ENCODE measurements around the gene CLEC20A.

CLEC20A gene

GRCh38 chr1:178470411-178470960 lies 26.3 kb downstream of the CLEC20A start:
- H3K4me3 ChIP-seq (ENCODE audit: control insufficient read depth, low read depth, low read length), result no peak overlapping the region
- TF ChIP-seq CTCF (conservative IDR thresholded peaks at IDR 0.05; ENCODE audit: control insufficient read depth, insufficient read depth, low read depth, low read length), result no peak
- DNase-seq (ENCODE audit: low read depth), result no peak

- DNase-seq (ENCODE audit: low read depth), result no peak
- no peak overlapping the region for H3K4me3 ChIP-seq (ENCODE audit: control insufficient read depth, low read depth, low read length)
- TF ChIP-seq CTCF (conservative IDR thresholded peaks at IDR 0.05; ENCODE audit: control insufficient read depth, insufficient read depth, low read depth, low read length), result no peak
Observed at GRCh38 chr1:178467837-178468236, 28.9 kb downstream of the CLEC20A start.

- DNase-seq (ENCODE audit: low read depth), result peak; percentile 72
- H3K4me3 ChIP-seq (ENCODE audit: control insufficient read depth, low read depth, low read length), result no peak overlapping the region
- TF ChIP-seq CTCF (conservative IDR thresholded peaks at IDR 0.05; ENCODE audit: control insufficient read depth, insufficient read depth, low read depth, low read length), result no peak
Observed at GRCh38 chr1:178465011-178465410, 31.8 kb downstream of the CLEC20A start.

- no peak for DNase-seq (ENCODE audit: low read depth)
- no peak overlapping the region for H3K4me3 ChIP-seq (ENCODE audit: control insufficient read depth, low read depth, low read length)
- no peak for TF ChIP-seq CTCF (conservative IDR thresholded peaks at IDR 0.05; ENCODE audit: control insufficient read depth, insufficient read depth, low read depth, low read length)
Observed at GRCh38 chr1:178464566-178464965, 32.2 kb downstream of the CLEC20A start.

- no peak for TF ChIP-seq CTCF (conservative IDR thresholded peaks at IDR 0.05; ENCODE audit: control insufficient read depth, insufficient read depth, low read depth, low read length)
- H3K4me3 ChIP-seq (ENCODE audit: control insufficient read depth, low read depth, low read length), result no peak overlapping the region
- no peak for DNase-seq (ENCODE audit: low read depth)
Observed at GRCh38 chr1:178464141-178464540, 32.6 kb downstream of the CLEC20A start.

GRCh38 chr1:178461701-178462100 lies 35.1 kb downstream of the CLEC20A start:
- DNase-seq (ENCODE audit: low read depth), result no peak
- TF ChIP-seq CTCF (conservative IDR thresholded peaks at IDR 0.05; ENCODE audit: control insufficient read depth, insufficient read depth, low read depth, low read length), result no peak
- no peak overlapping the region for H3K4me3 ChIP-seq (ENCODE audit: control insufficient read depth, low read depth, low read length)

GRCh38 chr1:178461104-178461503 lies 35.7 kb downstream of the CLEC20A start:
- TF ChIP-seq CTCF (conservative IDR thresholded peaks at IDR 0.05; ENCODE audit: control insufficient read depth, insufficient read depth, low read depth, low read length), result no peak
- DNase-seq (ENCODE audit: low read depth), result no peak

More at GRCh38 chr1:178461104-178461503, 35.7 kb downstream of the CLEC20A start:
- no peak overlapping the region for H3K4me3 ChIP-seq (ENCODE audit: control insufficient read depth, low read depth, low read length)
